HEK293T (cell line): Measurements from ENCODE around the gene CFDP1.

Source experiments
- ARNT ChIP-seq: fragments of 450-650 bp; IDR thresholded peaks from 2 replicates; pipeline ENCODE4 v1.6.1; 2017; ENCODE audit warnings: mild to moderate bottlenecking
- BHLHE40 ChIP-seq: fragments of 450-650 bp; IDR thresholded peaks from 2 replicates; pipeline ENCODE4 v1.6.1; 2016; ENCODE audit warnings: mild to moderate bottlenecking, moderate library complexity, borderline replicate concordance
- CTBP1 ChIP-seq: fragments of 450-650 bp; IDR thresholded peaks from 2 replicates; pipeline ENCODE4 v1.6.1; 2016; ENCODE audit warnings: borderline replicate concordance
- ELF4 ChIP-seq: fragments of 450-650 bp; IDR thresholded peaks from 2 replicates; pipeline ENCODE4 v1.6.1; 2017; ENCODE audit warnings: antibody characterized with exemption
- FOXA1 ChIP-seq: fragments of 450-650 bp; IDR thresholded peaks from 2 replicates; pipeline ENCODE4 v1.6.1; 2016; ENCODE audit warnings: mild to moderate bottlenecking
- FOXK2 ChIP-seq: fragments of 450-650 bp; IDR thresholded peaks from 2 replicates; pipeline ENCODE4 v1.6.1; 2016; ENCODE audit warnings: mild to moderate bottlenecking
- FOXM1 ChIP-seq: fragments of 450-650 bp; IDR thresholded peaks from 2 replicates; pipeline ENCODE4 v1.6.1; 2017; ENCODE audit warnings: mild to moderate bottlenecking, borderline replicate concordance
- HDGF ChIP-seq: fragments of 450-650 bp; IDR thresholded peaks from 2 replicates; pipeline ENCODE4 v1.6.1; 2017; ENCODE audit warnings: antibody characterized with exemption, borderline replicate concordance
- LEF1 ChIP-seq: fragments of 450-650 bp; IDR thresholded peaks from 2 replicates; pipeline ENCODE4 v1.6.1; 2017; ENCODE audit warnings: mild to moderate bottlenecking, borderline replicate concordance
- NFRKB ChIP-seq: fragments of 450-650 bp; IDR thresholded peaks from 2 replicates; pipeline ENCODE4 v1.6.1; 2016; ENCODE audit warnings: mild to moderate bottlenecking, moderate library complexity
- PKNOX1 ChIP-seq: fragments of 450-650 bp; IDR thresholded peaks from 2 replicates; pipeline ENCODE4 v1.6.1; 2016
- SP1 ChIP-seq: fragments of 450-650 bp; IDR thresholded peaks from 2 replicates; pipeline ENCODE4 v1.6.1; 2017
- SUZ12 ChIP-seq: fragments of 450-650 bp; IDR thresholded peaks from 2 replicates; pipeline ENCODE4 v1.6.1; 2016; ENCODE audit warnings: mild to moderate bottlenecking
- TARDBP ChIP-seq: fragments of 450-650 bp; IDR thresholded peaks from 2 replicates; pipeline ENCODE4 v1.6.1; 2016

- TF ChIP-seq FOXK2 (no peak), BHLHE40 (no peak), ARNT (no peak), FOXM1 (no peak), TARDBP (no peak), SP1 (no peak), CTBP1 (peak; percentile 47; the same call in 1 of the 2 replicates), HDGF (no peak), PKNOX1 (no peak), FOXA1 (peak; percentile 68; the same call in 1 of the 2 replicates), LEF1 (no peak), NFRKB (no peak), ELF4 (no peak), SUZ12 (no peak)
Measured at GRCh38 chr16:75446416-75446815, 13.1 kb upstream of the CFDP1 start.
